Calu3 (cell line): Measurements from ENCODE around the gene MRPL34. TPM values are rescaled to one million over a fixed set of nuclear protein-coding genes. Genes with fewer than 3 reads are reported as not detected.

Experiments used
- BruUV-seq: library from RNA; stranded (reverse); fragments of 400-500 nt; replicated peaks from 2 replicates; lab custom pipeline; 2021; lab: Mats Ljungman, UMichigan
- CTCF ChIA-PET: fragments of 300-600 bp; sonication (Branson Sonifier 250); formaldehyde crosslinking; loops from one replicate; lab custom pipeline; 2022; ENCODE audit warnings: antibody characterized with exemption; lab: Charles Lee
- DNase-seq: peaks from one replicate; pipeline ENCODE4 v3.0.0; 2022
- H3K27ac Mint-ChIP-seq: one replicate; pipeline ENCODE4 v1.8.0; 2022; ENCODE audit warnings: mixed read lengths; ENCODE audit not compliant: unreplicated experiment
- H3K27me3 Mint-ChIP-seq: one replicate; pipeline ENCODE4 v1.8.0; 2022; ENCODE audit warnings: mixed read lengths; ENCODE audit not compliant: unreplicated experiment
- H3K36me3 Mint-ChIP-seq: one replicate; pipeline ENCODE4 v1.8.0; 2022; ENCODE audit warnings: mild to moderate bottlenecking, moderate library complexity, mixed read lengths; ENCODE audit not compliant: insufficient read depth, unreplicated experiment
- H3K4me1 Mint-ChIP-seq: one replicate; pipeline ENCODE4 v1.8.0; 2022; ENCODE audit warnings: mild to moderate bottlenecking, low read depth, mixed read lengths; ENCODE audit not compliant: unreplicated experiment
- H3K4me3 Mint-ChIP-seq: one replicate; pipeline ENCODE4 v1.8.0; 2022; ENCODE audit warnings: mild to moderate bottlenecking, low read depth, moderate library complexity, mixed read lengths; ENCODE audit not compliant: unreplicated experiment
- H3K9me3 Mint-ChIP-seq: one replicate; pipeline ENCODE4 v1.8.0; 2022; ENCODE audit warnings: low read depth, mixed read lengths; ENCODE audit not compliant: unreplicated experiment
- intact Hi-C: fragments of 100-400 bp; cut with micrococcal nuclease; formaldehyde crosslinking; loops from one replicate; pipeline ENCODE4 v1.10.0; 2022; ENCODE audit not compliant: unreplicated experiment
- total RNA-seq: library from RNA; stranded (reverse); gene quantifications from 2 replicates; pipeline ENCODE4 v1.2.3, GENCODE V29; 2022
- TF ChIP-seq, protein P1 (sequence below): fragments of 200-600 bp; IDR thresholded peaks from one replicate; pipeline ENCODE4 v1.8.0; 2022; ENCODE audit warnings: antibody characterized with exemption; ENCODE audit not compliant: unreplicated experiment

The MRPL34 gene
- total RNA-seq, 1 experiment from 2014 or later, result 38.4 TPM

DNA sequence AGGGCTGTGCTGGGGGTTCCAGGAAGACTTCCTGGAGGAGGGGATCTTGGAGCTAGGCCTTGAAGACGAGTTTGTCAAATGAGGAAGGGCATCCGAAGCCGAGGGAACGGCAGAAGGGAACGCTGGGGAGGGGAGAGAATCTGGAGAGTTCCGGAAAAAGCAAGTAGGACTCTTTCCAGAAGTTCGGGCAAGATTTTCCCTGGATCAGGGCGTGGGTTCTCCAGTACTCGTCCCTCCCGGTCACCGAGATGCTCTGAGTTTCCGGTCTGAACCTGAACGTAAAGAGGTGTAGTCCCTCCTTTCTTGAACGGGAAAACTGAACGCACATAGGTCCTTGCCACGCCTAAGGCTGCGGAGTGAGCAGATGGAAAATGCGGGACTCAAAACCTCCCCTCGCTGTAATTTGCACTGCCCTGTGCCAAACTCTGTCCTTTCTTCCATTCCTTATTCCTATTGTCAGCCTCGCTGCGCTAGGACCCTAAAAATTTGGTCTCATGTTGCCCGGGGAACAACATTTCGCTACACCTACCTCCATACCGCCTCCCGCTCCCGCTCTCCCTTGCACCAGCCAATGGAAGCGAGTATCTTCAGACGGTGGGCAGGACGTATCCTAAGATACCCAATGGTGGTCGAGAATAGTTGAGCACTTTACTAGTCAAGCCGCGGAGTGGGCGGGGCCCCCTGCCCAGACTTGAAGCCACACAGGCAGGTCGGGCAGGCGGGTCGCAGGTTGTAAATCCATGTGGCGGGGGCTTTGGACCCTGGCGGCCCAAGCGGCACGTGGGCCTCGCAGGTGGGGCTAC lies 31.4 kb downstream of the MRPL34 start, which contains the start of gene GTPBP3:
Gene GTPBP3, plus strand, starts transcription at position 682 of the 803 bp plus-strand sequence. Its CDS starts 59 bp downstream, at position 741.
- H3K4me1 Mint-ChIP-seq, result no peaks in the 10 kb centered on the region
- CTCF ChIA-PET, result interaction anchor here (0.7 kb wide), 1 partner anchor 32 kb away, joined by 5 read pairs; no protein-coding TSS in a partner anchor
- H3K27me3 Mint-ChIP-seq, result no peaks in the 10 kb centered on the region
- peak within 1 kb of the TSS; percentile 79 for H3K4me3 Mint-ChIP-seq
- peak; percentile 93 for DNase-seq
- intact Hi-C loops, result no loop called here
- BruUV-seq, result TSS peak; percentile 85
- no peaks in the 10 kb centered on the region for H3K9me3 Mint-ChIP-seq
- TF ChIP-seq, protein P1, sequence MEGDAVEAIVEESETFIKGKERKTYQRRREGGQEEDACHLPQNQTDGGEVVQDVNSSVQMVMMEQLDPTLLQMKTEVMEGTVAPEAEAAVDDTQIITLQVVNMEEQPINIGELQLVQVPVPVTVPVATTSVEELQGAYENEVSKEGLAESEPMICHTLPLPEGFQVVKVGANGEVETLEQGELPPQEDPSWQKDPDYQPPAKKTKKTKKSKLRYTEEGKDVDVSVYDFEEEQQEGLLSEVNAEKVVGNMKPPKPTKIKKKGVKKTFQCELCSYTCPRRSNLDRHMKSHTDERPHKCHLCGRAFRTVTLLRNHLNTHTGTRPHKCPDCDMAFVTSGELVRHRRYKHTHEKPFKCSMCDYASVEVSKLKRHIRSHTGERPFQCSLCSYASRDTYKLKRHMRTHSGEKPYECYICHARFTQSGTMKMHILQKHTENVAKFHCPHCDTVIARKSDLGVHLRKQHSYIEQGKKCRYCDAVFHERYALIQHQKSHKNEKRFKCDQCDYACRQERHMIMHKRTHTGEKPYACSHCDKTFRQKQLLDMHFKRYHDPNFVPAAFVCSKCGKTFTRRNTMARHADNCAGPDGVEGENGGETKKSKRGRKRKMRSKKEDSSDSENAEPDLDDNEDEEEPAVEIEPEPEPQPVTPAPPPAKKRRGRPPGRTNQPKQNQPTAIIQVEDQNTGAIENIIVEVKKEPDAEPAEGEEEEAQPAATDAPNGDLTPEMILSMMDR, result no peak
- peak within 1 kb of the TSS; percentile 82 for H3K27ac Mint-ChIP-seq
- H3K36me3 Mint-ChIP-seq, result peaks cover 43% of the 10 kb centered on the region

DNA sequence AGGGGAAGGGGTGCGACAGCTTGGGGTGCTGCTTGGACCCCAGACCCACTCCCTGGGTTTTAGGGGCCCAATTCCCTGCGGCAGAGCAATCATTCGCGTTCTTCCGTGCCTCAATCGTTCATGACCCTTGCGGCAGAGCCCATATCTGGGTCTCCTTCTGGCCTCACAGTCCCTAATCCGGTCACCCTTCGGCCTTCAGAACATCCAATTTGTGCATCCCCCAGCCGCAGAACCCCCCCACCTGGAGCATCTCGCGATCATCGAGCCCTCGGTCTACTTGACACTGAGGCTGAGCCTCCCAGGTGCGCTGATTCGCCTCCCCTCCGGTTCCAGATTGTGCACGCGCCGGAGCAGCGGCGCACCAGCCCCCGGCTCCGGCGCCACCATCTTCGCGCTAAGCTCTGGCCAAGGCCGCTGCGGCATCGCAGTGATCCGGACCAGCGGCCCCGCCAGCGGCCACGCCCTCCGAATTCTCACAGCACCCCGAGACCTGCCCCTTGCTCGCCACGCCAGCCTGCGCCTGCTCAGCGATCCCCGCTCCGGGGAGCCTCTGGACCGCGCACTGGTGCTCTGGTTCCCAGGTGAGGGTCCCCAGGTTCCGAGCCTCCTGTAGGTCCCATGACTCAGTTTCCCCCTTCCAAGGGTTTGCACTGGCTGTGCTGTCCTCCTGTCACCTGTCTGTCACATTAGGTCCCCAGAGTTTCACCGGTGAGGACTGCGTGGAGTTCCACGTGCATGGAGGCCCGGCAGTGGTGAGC lies 32.2 kb downstream of the MRPL34 start:
- peaks cover 48% of the 10 kb centered on the region for H3K36me3 Mint-ChIP-seq
- CTCF ChIA-PET, result no interaction called here
- TSS peak; percentile 37 for BruUV-seq

DNA sequence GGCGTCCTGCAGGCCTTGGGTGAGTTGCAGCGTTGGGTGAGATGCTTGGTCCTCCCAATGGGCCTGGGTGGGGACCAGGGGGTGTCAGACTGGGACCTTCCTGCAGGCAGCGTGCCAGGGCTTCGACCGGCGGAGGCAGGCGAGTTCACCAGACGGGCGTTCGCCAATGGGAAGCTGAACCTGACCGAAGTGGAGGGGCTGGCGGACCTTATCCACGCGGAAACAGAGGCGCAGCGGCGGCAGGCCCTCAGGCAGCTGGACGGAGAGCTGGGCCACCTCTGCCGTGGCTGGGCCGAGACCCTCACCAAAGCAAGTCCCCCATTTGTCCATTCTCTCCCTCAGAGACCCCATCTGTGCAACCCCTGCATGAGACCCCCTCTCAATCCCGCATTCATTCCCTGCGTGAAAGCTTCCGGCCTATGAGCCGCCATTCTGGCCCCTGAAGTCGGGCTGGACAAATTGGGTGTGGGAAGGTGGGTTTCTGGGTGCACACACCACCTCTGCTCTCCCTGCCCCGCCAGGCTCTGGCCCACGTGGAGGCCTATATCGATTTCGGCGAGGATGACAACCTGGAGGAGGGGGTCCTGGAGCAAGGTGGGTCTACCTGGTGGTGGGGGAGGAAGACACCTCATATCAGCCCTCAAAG lies 32.9 kb downstream of the MRPL34 start:
- no peak for DNase-seq
- TF ChIP-seq, protein P1, result no peak
- BruUV-seq, result no TSS peak
- Mint-ChIP-seq H3K36me3 (peaks cover 47% of the 10 kb centered on the region), H3K27me3 (no peaks in the 10 kb centered on the region), H3K27ac (no peak overlapping the region), H3K4me3 (peak overlapping the region; percentile 79), H3K9me3 (no peaks in the 10 kb centered on the region), H3K4me1 (no peaks in the 10 kb centered on the region)
- CTCF ChIA-PET, result no interaction called here
- intact Hi-C loops, result no loop called here

More for the DNA sequence above, 32.2 kb downstream of the MRPL34 start:
- intact Hi-C loops, result no loop called here
- DNase-seq, result peak; percentile 21
- TF ChIP-seq, protein P1, result no peak
- H3K4me3 Mint-ChIP-seq, result peak overlapping the region; percentile 79
- H3K9me3 Mint-ChIP-seq, result no peaks in the 10 kb centered on the region
- no peaks in the 10 kb centered on the region for H3K4me1 Mint-ChIP-seq
- peak overlapping the region; percentile 82 for H3K27ac Mint-ChIP-seq
- H3K27me3 Mint-ChIP-seq, result no peaks in the 10 kb centered on the region

DNA sequence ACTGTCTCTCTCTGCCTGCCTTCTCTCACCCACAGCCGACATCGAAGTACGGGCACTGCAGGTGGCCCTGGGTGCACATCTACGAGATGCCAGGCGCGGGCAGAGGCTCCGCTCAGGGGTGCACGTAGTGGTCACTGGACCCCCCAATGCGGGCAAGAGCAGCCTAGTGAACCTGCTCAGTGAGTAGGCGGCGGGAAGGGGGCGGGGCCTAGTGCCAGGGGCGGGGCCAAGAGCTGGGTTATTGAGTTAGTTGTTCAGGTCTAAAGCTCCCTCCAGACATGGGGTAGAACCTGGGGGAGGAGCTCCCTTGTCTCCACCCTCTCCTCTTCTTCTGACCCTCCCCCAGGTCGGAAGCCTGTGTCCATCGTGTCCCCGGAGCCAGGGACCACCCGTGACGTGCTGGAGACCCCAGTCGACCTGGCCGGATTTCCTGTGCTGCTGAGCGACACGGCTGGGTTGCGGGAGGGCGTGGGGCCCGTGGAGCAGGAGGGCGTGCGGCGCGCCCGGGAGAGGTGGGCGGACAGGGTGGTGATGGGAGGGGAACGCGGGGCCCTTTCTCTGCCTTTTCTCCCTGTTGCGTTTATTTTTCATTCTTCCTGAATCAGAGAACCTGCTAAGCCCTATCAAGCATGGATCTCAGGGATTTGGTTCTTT lies 33.5 kb downstream of the MRPL34 start:
- CTCF ChIA-PET, result no interaction called here
- no TSS peak for BruUV-seq
- intact Hi-C loops, result no loop called here

More for the DNA sequence above, 33.5 kb downstream of the MRPL34 start:
- Mint-ChIP-seq H3K27me3 (no peaks in the 10 kb centered on the region), H3K36me3 (peaks cover 41% of the 10 kb centered on the region), H3K4me3 (no peak overlapping the region), H3K9me3 (no peaks in the 10 kb centered on the region), H3K27ac (no peak overlapping the region), H3K4me1 (no peaks in the 10 kb centered on the region)
- peak; percentile 17 for DNase-seq
- TF ChIP-seq, protein P1, result no peak
